Measurements from ENCODE around the gene SLTM.
"Not testable (repeated sequence)": the region's sequence is repeated elsewhere in the genome, so short reads cannot be mapped to it uniquely, and the experiment has no call there.

The SLTM gene

GRCh38 chr15:58924327-58924726 lies 9.2 kb downstream of the SLTM start:
- no peak for DNase-seq

- no peak for DNase-seq
These were observed 9.7 kb downstream of the SLTM start for GRCh38 chr15:58923696-58924300.

GRCh38 chr15:58923284-58923683 lies 10.2 kb downstream of the SLTM start:
- no peak for DNase-seq

- DNase-seq: no peak
These were observed 12.2 kb downstream of the SLTM start for GRCh38 chr15:58921267-58921790.

- not testable (repeated sequence) for DNase-seq
These were observed 13.0 kb downstream of the SLTM start for GRCh38 chr15:58920447-58920846.

GRCh38 chr15:58919232-58919631 lies 14.2 kb downstream of the SLTM start:
- no peak for DNase-seq

GRCh38 chr15:58918239-58918638 lies 15.2 kb downstream of the SLTM start:
- no peak for DNase-seq

GRCh38 chr15:58917613-58918129 lies 15.8 kb downstream of the SLTM start:
- not testable (repeated sequence) for DNase-seq

- DNase-seq: no peak
These were observed 16.5 kb downstream of the SLTM start for GRCh38 chr15:58916962-58917361.

GRCh38 chr15:58910456-58910855 lies 23.0 kb downstream of the SLTM start:
- DNase-seq: no peak

- no peak for DNase-seq
These were observed 23.9 kb downstream of the SLTM start for GRCh38 chr15:58909616-58910015.

GRCh38 chr15:58908550-58909309 lies 24.7 kb downstream of the SLTM start:
- DNase-seq: no peak

- no peak for DNase-seq
These were observed 32.8 kb downstream of the SLTM start for GRCh38 chr15:58900631-58901030.

- no peak for DNase-seq
These were observed 35.3 kb downstream of the SLTM start for GRCh38 chr15:58898150-58898680.

- no peak for DNase-seq
These were observed 44.1 kb downstream of the SLTM start for GRCh38 chr15:58889363-58889762.

- DNase-seq: no peak
These were observed 46.6 kb downstream of the SLTM start for GRCh38 chr15:58886921-58887320.

GRCh38 chr15:58883926-58884325 lies 49.6 kb downstream of the SLTM start:
- DNase-seq: not testable (repeated sequence)

- DNase-seq: no peak
These were observed 51.2 kb downstream of the SLTM start for GRCh38 chr15:58882243-58882642.

- DNase-seq: no peak
These were observed 53.2 kb downstream of the SLTM start for GRCh38 chr15:58880320-58880719.

GRCh38 chr15:58877999-58878825 lies 55.3 kb downstream of the SLTM start:
- DNase-seq: no peak

GRCh38 chr15:58876306-58877106 lies 57.0 kb downstream of the SLTM start:
- no peak for DNase-seq

- DNase-seq: no peak
These were observed 58.1 kb downstream of the SLTM start for GRCh38 chr15:58875343-58875742.
